GM12801 (cell line): ENCODE results near the gene SMG6.

ENCODE experiments used
- CTCF ChIP-seq: IDR thresholded peaks from one replicate; pipeline ENCODE4 v1.5.1; 2011; ENCODE audit warnings: control low read depth; ENCODE audit not compliant: insufficient read length; ENCODE audit errors: extremely low read depth

Gene SMG6

GRCh38 chr17:2235792-2236366, 67.7 kb downstream of the SMG6 start:
- TF ChIP-seq CTCF, result no peak

- no peak for TF ChIP-seq CTCF
Observed at GRCh38 chr17:2235265-2235664, 68.3 kb downstream of the SMG6 start.

- TF ChIP-seq CTCF, result no peak
Observed at GRCh38 chr17:2233441-2233947, 70.1 kb downstream of the SMG6 start.

GRCh38 chr17:2232244-2232638, 71.3 kb downstream of the SMG6 start:
- TF ChIP-seq CTCF, result no peak

GRCh38 chr17:2230877-2231276, 72.7 kb downstream of the SMG6 start:
- no peak for TF ChIP-seq CTCF

GRCh38 chr17:2227025-2227699, 76.4 kb downstream of the SMG6 start:
- TF ChIP-seq CTCF, result no peak

- TF ChIP-seq CTCF, result no peak
Observed at GRCh38 chr17:2223617-2223927, 80.0 kb downstream of the SMG6 start.
